Skeletal muscle satellite cell (primary cell): ENCODE measurements around the gene C16orf90.
"Not testable (repeated sequence)": the region's sequence is repeated elsewhere in the genome, so short reads cannot be mapped to it uniquely, and the experiment has no call there.

Experiments
- H3K27me3 ChIP-seq: 2 replicates; pipeline ENCODE4 v1.7.0; 2013; ENCODE audit warnings: low read length; ENCODE audit not compliant: control insufficient read depth, insufficient read depth
- H3K36me3 ChIP-seq: 2 replicates; pipeline ENCODE4 v1.7.0; 2013; ENCODE audit warnings: mild to moderate bottlenecking, control low read depth, low read length; ENCODE audit not compliant: insufficient read depth
- H3K4me1 ChIP-seq: 2 replicates; pipeline ENCODE4 v1.7.0; 2013; ENCODE audit warnings: low read length; ENCODE audit not compliant: control insufficient read depth, insufficient read depth
- H3K4me2 ChIP-seq: 2 replicates; pipeline ENCODE4 v1.7.0; 2013; ENCODE audit warnings: mild to moderate bottlenecking, low read length
- H3K4me3 ChIP-seq: 2 replicates; pipeline ENCODE4 v1.7.0; 2013; ENCODE audit warnings: low read length
- H3K9ac ChIP-seq: 2 replicates; pipeline ENCODE4 v1.7.0; 2013; ENCODE audit warnings: mild to moderate bottlenecking, low read depth, low read length, moderate library complexity
- H3K9me3 ChIP-seq: replicated peaks from 2 replicates; pipeline ENCODE4 v1.7.0; 2013; ENCODE audit warnings: mild to moderate bottlenecking, control low read depth, low read length

The C16orf90 gene

GRCh38 chr16:3481696-3482658, 13.3 kb downstream of the C16orf90 start:
- Histone ChIP-seq H3K4me3 (no peak overlapping the region), H3K9me3 (no peaks in the 10 kb centered on the region), H3K4me2 (no peak overlapping the region), H3K9ac (no peak overlapping the region), H3K27me3 (no peaks in the 10 kb centered on the region), H3K36me3 (peaks cover 77% of the 10 kb centered on the region), H3K4me1 (no peaks in the 10 kb centered on the region)

GRCh38 chr16:3480901-3481695, 14.2 kb downstream of the C16orf90 start:
- Histone ChIP-seq H3K9me3 (no peaks in the 10 kb centered on the region), H3K4me1 (no peaks in the 10 kb centered on the region), H3K36me3 (peaks cover 69% of the 10 kb centered on the region), H3K27me3 (no peaks in the 10 kb centered on the region), H3K9ac (no peak overlapping the region), H3K4me3 (no peak overlapping the region), H3K4me2 (no peak overlapping the region)

- Histone ChIP-seq H3K4me2 (no peak overlapping the region), H3K4me1 (no peaks in the 10 kb centered on the region), H3K27me3 (no peaks in the 10 kb centered on the region), H3K9me3 (no peaks in the 10 kb centered on the region), H3K36me3 (peaks cover 56% of the 10 kb centered on the region), H3K4me3 (no peak overlapping the region), H3K9ac (no peak overlapping the region)
These were observed 15.6 kb downstream of the C16orf90 start for GRCh38 chr16:3479654-3480216.

- Histone ChIP-seq H3K9me3 (no peaks in the 10 kb centered on the region), H3K9ac (no peak overlapping the region), H3K4me3 (no peak overlapping the region), H3K4me2 (no peak overlapping the region), H3K27me3 (no peaks in the 10 kb centered on the region), H3K4me1 (no peaks in the 10 kb centered on the region), H3K36me3 (peaks cover 44% of the 10 kb centered on the region)
These were observed 16.9 kb downstream of the C16orf90 start for GRCh38 chr16:3478242-3478925.

GRCh38 chr16:3476409-3476808, 18.9 kb downstream of the C16orf90 start:
- peaks cover 27% of the 10 kb centered on the region for H3K36me3 ChIP-seq
- no peak overlapping the region for H3K9ac ChIP-seq
- no peaks in the 10 kb centered on the region for H3K9me3 ChIP-seq

GRCh38 chr16:3475604-3476375, 19.5 kb downstream of the C16orf90 start:
- H3K36me3 ChIP-seq, result peaks cover 22% of the 10 kb centered on the region
- H3K9ac ChIP-seq, result no peak overlapping the region
- H3K27me3 ChIP-seq, result no peaks in the 10 kb centered on the region

More at GRCh38 chr16:3476409-3476808, 18.9 kb downstream of the C16orf90 start:
- no peaks in the 10 kb centered on the region for H3K27me3 ChIP-seq
- no peak overlapping the region for H3K4me3 ChIP-seq
- H3K4me2 ChIP-seq, result no peak overlapping the region
- peaks cover 8% of the 10 kb centered on the region for H3K4me1 ChIP-seq

GRCh38 chr16:3474870-3475269, 20.4 kb downstream of the C16orf90 start:
- H3K4me3 ChIP-seq, H3K9ac ChIP-seq, H3K27me3 ChIP-seq, H3K4me1 ChIP-seq, H3K4me2 ChIP-seq, H3K9me3 ChIP-seq: not testable (repeated sequence)
- peaks cover 17% of the 10 kb centered on the region for H3K36me3 ChIP-seq

More at GRCh38 chr16:3475604-3476375, 19.5 kb downstream of the C16orf90 start:
- no peak overlapping the region for H3K4me2 ChIP-seq
- peaks cover 8% of the 10 kb centered on the region for H3K4me1 ChIP-seq
- no peak overlapping the region for H3K4me3 ChIP-seq
- no peaks in the 10 kb centered on the region for H3K9me3 ChIP-seq

- Histone ChIP-seq H3K27me3 (no peaks in the 10 kb centered on the region), H3K9me3 (no peaks in the 10 kb centered on the region), H3K4me1 (peaks cover 8% of the 10 kb centered on the region), H3K4me3 (no peak overlapping the region), H3K36me3 (peaks cover 11% of the 10 kb centered on the region), H3K4me2 (no peak overlapping the region), H3K9ac (no peak overlapping the region)
These were observed 21.0 kb downstream of the C16orf90 start for GRCh38 chr16:3474136-3474779.

GRCh38 chr16:3473596-3473943, 21.7 kb downstream of the C16orf90 start:
- not testable (repeated sequence) for H3K9ac ChIP-seq, H3K4me1 ChIP-seq, H3K36me3 ChIP-seq, H3K4me3 ChIP-seq, H3K4me2 ChIP-seq, H3K27me3 ChIP-seq, H3K9me3 ChIP-seq

GRCh38 chr16:3472878-3473595, 22.3 kb downstream of the C16orf90 start:
- Histone ChIP-seq H3K9me3 (no peaks in the 10 kb centered on the region), H3K36me3 (peaks cover 3% of the 10 kb centered on the region), H3K4me1 (peaks cover 8% of the 10 kb centered on the region), H3K4me2 (peak overlapping the region; percentile 40), H3K4me3 (no peak overlapping the region), H3K27me3 (no peaks in the 10 kb centered on the region), H3K9ac (peak overlapping the region; percentile 21)
